AG08396 (cell line): ENCODE measurements around the gene NKAIN4.
"Not testable (repeated sequence)": the region's sequence is repeated elsewhere in the genome, so short reads cannot be mapped to it uniquely, and the experiment has no call there.

ENCODE experiments used
- DNase-seq: peaks from one replicate; pipeline ENCODE4 v3.0.0; 2012; ENCODE audit warnings: low spot score, mixed read lengths

Gene NKAIN4

DNA sequence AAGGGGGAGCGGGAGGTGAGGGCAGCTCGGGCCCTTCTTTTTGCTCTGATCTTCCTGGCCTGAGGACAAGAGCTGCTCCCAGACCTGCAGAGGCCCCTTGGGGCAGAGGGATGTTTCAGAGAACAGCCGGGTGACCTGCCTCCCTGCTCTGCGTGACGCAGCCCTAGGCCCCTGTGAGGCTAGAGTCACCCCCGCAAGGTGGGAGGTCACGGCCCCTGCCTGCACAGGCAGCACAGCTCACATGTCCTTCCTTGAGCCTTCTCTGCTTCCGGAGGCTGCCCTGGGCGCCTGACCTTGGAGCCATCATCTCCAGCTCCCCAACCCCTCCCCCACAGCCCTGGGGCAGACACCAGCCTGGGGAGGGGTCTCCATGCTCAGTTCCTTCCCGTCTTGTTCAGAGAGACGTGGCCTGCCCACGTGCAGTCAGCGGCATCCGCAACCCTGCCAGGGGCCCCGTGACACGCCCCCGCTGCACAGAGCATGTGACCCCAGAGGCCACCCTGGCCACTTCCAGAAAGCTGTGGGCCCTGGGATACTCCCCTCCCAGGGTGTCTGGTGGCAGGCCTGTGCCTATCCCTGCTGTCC lies 18.8 kb downstream of the NKAIN4 start, which contains the start of gene BIRC7:
TSS of gene BIRC7 (plus strand) at position 507 of the 585 bp plus-strand sequence. CDS start 192 bp downstream, outside the sequence.
- no peak for DNase-seq

DNA sequence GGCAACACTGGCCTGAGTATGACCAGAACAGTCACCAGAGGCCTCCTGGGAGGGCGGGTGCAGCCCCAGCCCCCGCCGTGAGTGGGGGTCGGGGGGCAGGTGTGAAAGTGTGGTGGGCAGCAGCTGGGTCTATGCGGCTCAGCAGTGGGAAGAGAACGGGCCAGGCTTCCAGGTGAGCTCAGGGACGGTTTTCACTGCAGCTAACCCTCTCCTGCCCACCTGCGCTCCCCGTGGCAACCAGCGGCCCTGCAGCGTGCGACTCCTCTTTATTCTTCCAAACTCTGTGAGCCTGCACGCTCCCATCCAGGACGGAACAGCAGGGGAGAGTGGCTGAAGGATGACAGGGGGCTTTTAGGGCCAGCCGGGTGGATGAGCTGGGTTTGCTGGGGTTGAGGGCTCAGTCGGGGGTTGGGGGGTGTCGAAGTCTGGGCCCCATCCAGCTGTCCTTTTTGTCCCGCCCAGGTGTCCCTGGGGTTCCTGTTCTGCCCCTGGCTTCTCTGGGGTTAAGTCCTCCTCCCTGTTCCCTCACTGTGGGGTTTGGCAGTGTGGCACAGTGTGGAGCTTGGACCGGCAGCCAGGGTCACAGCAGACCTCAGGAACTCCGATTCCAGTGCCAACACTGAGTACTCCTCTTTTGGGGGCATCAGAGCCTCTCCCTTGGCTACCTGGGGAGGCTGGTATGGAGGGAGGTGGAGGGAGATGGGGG lies 19.4 kb downstream of the NKAIN4 start:
- DNase-seq, result peak; percentile 52

DNA sequence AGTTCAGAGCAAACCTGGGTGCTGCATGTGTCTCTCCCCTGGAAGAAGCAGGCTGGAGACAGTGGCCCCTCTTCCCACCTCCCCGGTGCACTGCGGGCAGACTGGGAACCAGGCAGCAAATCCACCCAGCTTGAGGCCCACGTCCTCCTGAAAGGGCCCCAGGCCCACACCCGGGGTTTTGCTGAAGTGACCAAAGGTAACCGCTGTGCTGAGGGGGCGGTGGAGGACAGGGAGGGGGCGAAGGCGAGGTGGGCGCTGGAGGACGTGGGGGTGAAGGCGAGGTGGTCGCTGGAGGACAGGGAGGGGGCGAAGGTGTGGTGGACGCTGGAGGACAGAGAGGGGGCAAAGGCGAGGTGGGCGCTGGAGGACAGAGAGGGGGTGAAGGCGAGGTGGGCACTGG lies 20.3 kb downstream of the NKAIN4 start:
- no peak for DNase-seq

DNA sequence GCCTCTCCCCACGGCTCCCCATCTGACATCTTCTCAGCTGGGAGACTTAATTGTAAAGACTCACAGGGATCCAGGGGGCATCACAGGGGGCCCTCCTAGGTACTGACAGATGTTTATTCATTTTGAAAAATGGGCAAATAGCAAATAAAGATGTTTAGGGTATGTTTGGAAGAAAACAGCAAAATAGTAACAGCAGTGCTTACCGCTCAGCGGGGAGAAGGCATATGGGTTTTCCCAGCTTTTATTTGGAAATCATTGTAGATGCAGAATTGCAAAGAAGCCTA lies 21.3 kb downstream of the NKAIN4 start:
- no peak for DNase-seq

DNA sequence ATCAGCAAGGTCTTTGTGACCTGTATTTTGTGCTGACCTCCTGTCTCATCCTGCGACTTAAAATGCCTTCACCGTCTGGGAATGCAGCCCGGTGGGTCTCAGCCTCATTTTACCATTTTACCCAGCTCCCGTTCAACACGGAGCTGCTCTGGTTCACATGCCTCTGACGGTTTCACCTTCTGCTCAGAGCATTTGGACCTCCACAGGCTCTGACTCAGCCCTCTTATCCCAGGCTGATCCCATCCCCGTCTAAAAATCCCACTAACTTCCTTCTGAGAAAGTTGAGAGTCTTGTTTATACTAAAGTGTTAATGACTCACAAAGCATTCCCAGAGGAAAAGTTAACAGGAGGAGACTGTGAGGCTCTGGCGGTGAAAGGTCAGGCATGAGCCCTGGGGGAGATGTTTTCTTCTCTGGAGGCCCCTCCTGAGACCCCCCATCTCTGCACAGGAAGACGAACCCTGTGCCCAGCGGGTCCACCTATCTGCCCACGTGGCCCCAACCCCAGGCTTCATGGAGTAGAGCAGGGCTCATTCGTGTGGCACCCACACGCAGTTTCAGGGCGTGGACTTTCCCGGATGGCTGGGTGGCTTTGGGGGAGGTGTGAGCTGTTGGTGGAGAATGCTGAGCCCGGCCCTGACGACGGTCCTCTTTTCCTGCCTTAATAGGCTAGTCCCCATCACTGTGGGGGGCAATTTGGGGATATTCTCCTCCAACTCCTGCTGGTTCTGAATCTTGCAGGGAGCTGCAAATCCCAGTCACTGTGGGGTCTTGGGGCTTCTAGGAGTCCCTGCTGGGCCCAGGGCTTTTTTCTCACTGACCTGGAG lies 21.8 kb downstream of the NKAIN4 start:
- peak; percentile 83 for DNase-seq

DNA sequence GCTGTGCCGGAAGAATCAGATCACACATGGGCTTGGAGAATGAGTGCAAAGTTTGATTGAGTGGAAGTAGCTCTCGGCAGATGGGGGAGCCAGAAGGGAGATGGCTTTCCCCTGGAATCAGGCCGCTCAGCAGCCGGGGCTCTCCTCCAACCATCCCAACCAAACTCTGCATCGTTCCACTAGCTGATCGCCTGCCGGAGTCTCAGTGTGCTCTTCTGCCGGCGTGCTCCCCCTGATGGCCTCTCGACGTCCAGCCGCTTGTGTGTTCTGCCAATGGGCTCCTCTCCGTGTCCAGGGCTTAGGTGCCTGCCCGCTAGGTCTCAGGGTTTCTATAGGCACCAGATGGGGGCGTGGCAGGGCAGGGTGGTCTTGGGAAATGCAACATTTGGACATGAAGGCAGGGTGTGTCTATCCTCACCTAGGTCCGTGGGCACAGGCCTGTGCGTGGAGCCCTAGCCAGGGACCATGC lies 23.4 kb downstream of the NKAIN4 start:
- DNase-seq, result peak; percentile 78

DNA sequence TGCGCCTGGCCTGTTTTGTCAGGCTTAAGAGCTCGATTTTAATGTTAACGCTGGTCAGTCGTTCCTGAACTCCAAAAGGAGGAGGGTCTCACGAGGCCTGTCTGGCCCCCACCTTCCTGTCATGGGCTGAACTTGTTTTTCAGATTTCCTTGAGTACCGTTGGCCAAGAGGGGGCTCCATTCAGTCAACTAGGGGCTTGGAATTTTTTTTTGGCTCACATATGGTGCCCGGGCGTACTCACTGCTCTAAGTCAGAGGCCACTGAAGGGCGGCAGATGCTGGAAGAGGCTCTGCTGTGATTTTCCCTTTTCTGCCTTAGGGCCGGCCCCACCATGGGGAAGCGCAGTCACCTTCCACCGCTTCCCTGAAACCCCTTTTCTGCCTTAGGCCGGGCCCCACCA lies 25.5 kb downstream of the NKAIN4 start:
- DNase-seq, result no peak

DNA sequence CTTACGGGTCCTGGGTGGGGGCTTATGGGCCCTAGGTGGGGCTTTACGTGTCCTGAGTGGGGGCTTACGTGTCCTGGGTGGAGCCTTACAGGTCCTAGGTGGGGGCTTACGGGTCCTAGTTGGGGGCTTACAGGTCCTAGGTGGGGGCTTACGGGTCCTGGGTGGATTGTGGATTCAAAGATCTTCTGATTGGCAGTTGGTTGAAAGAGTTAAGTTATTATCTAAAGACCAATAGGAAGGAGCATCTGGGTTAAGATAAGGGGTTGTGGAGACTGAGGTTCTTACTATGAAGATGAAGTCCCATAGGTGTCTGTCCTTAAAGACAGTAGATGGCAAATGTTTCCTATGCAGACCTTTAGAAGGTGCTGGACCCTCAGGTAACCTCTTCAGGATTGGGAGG lies 27.0 kb downstream of the NKAIN4 start:
- no peak for DNase-seq

DNA sequence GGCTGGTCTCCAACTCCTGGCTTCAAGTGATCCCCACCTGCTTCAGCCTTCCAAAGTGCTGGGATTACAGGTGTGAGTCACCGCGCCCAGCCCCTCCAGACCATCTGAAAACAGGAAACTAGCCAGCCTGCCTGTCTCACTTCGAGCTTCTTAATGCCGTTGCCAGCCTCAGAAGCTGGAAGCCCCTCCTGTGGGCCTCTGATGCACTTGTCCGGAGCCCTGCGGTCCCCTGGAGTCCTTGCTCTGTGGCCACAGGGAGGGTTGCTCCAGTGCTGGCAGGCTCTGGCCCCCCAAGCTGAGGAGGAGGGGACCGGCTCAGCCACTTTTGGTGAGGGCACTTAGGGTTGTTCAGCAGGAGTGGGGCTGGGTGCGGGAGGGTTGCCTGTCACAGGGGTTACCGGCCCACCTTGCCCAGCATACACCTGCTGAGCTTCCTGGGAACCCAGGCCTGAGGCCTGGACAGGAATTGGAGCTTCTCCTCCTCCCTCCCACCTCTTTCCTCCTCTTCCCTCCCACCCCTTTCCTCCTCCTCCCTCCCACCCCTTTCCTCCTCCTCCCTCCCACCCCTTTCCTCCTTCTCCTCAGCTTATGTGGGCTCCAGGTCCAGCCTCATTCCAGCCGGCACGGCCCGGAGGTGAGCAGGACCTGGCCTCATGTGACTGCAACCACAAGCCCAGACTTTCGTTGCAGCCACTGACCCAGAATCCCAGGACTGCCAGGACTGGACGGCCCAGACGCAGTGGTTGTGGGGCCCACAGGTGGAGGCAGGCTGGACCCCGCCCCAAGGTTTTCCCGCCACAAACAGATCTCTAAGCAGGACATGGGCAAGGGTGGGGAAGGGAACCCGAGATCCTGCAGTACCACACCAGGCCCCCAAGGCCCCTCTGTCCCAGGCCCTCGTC lies 28.0 kb downstream of the NKAIN4 start:
- no peak for DNase-seq

DNA sequence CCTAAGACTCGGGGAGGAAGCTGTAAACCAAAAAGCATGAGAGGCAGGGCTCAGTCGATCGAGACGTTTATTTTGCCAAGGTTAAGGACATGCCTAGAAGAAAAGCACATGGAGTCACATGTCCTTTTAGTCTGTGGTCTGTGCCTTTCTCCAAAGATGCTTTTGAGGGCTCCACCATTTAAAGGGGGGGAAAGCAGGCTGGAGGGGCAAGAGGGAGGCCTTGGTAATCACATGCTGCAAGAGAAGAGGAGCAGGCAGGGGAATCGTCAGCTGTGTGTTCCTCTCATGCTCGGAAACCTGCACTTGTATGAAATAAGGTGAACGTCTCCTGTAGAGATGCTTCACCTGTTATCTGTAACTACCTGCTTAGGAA lies 29.2 kb downstream of the NKAIN4 start:
- DNase-seq, result no peak

DNA sequence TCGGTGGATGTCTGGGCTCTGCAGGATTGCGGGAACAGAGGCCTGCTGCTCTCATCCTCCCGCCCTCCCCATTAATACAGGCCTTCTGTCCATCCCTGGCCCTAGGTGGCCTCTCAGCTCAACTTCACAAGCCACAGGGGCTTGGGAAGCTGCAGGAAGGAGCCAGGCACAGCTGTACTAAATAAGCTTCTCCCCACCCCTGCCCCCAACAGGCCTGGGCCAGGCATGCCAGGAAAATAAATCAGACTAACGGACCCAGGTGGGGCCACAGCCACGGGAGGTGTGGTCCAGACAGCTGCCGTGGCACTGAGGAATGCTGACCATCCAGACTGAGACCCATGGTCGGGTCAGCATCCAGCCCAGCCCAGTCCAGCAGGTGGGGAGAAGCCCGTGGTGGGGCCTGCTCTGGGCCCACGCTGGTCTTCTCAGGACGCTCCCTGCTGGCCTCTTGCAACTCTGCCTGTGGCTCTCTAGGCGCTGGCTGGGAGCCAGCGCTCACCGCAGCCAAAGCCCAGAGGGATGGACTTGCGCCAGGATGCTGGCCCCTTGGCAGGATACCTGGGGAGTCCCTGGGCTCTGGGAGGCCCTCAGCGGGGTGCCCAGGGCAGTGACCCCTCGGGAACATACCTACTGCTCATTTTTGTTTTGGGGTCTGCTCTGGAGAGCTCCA lies 29.7 kb downstream of the NKAIN4 start:
- peak; percentile 57 for DNase-seq

DNA sequence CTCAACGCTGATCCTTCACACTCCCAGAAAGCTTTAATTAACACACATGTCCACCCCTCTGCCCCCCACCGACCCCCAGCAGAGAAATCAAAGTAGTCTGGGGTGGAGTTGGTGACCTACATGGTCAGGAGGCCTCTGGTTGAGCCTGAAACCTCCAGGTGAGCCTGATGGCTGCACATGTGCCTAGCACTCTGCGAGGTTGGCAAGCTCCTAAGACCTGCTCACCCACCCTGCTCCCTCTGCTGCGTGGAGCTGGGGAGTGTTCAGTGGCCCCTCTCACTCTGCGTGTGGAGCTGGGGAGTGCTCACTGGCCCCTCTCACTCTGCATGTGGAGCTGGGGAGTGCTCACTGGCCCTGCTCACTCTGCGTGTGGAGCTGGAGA lies 30.4 kb downstream of the NKAIN4 start:
- DNase-seq, result no peak

DNA sequence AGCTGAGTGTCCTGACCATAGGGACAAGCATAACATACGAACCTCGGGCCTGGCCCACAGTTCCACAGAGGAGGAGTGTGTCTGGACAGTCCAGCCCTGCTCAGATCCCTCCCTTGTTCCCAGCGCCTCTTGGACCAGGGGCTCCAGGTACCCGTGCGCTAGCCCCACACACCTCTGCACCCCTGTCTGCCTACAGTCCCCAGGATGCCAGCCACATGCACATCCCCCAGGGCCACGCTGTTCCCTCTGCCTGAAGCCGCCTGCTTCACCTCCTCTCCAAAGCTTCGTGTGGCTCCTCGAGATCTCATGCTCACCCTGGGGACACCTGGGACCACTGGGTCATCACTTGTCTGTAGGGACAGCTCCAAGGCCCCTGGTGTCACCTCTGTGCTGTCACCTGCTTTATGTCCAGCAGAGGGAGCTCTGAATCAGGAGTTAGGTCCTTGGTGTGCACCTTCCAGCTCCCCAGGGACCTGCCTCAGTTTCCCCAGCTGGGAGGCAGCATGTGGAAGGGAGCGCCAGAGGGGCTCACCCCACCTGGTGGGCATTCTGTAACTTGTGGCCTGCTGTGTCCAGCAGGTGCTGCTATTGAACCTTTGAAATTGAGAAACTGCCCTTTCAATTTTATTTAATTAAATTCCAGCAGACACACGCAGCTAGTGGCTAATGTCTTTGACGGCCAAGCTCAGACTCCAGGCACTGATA lies 31.0 kb downstream of the NKAIN4 start:
- peak; percentile 56 for DNase-seq

DNA sequence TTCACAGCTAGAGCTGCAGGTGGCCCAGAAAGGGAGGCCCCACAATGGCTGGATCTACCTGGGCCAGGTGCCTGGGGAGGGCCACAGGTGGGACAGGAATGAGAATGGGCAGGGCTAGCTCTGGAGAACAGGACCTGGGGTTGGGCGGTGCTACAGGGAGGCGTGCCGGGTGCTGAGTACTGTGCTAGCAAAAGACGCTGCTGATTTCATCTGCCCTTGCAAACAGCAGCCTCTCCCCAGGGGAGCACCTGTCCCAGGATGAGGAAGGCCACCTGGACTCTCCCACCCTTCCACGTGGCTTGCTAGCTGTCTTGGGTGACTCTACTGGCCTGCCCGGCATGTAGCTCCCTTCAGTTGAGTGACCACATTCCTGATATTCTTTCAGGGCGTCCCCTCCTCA lies 31.7 kb downstream of the NKAIN4 start:
- DNase-seq, result no peak

DNA sequence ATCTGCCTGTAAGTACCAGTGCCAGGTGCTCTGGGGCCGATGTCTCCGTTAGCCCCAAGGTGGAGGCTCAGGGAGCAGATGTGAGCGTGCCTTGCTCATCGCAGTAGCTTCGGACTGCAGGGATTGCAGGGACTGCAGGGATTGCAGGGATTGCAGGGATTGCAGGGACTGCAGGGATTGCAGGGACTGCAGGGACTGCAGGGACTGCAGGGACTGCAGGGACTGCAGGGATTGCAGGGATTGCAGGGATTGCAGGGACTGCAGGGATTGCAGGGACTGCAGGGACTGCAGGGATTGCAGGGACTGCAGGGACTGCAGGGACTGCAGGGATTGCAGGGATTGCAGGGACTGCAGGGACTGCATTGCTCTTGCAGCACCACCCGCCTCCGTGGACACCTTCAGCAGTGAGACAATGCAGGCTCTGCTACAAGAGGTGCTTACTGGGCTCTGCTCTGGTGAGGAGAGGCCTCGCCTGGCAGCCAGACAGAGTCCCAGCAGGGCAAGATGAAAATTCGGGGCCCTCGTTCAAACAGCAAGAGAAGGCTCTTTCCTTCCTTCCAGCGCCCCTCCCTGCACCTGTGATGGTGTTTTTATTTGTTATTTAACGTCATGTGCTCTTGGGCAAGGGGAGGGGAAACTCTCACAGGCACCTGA lies 32.7 kb downstream of the NKAIN4 start:
- not testable (repeated sequence) for DNase-seq

DNA sequence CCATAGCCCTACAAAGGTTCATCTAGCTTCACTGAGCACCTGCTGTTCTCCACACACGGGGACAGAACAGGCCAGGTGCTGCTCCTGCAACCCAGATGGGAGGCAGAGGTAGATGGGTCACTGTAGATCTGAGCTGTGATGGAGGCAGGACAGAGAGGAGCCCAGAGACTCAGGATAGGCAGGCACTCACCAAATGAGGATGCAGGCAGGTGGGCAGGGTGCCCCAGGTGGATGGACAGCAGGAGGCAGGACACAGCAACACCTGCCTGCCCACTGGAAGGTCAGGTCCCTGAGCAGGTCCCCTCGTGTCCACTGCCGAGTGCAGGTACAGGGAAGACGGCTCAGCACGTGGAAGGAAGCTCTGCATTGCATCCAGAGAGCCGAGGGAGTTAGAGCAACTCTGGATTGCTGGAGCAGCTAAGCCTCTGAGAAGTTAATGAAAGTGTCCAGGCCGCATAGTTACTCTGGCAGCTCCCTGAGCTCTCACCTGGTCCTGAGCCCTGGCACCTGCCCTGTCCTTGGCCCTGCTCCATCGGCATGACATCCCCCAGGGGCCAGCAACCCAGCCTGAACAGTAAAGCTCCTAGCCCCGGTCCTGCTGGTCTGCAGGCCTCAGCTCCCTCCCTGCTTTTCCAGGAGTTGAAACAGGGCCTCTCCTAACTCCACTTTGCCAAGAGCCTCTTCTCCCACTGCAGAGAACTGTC lies 33.4 kb downstream of the NKAIN4 start:
- DNase-seq, result no peak

DNA sequence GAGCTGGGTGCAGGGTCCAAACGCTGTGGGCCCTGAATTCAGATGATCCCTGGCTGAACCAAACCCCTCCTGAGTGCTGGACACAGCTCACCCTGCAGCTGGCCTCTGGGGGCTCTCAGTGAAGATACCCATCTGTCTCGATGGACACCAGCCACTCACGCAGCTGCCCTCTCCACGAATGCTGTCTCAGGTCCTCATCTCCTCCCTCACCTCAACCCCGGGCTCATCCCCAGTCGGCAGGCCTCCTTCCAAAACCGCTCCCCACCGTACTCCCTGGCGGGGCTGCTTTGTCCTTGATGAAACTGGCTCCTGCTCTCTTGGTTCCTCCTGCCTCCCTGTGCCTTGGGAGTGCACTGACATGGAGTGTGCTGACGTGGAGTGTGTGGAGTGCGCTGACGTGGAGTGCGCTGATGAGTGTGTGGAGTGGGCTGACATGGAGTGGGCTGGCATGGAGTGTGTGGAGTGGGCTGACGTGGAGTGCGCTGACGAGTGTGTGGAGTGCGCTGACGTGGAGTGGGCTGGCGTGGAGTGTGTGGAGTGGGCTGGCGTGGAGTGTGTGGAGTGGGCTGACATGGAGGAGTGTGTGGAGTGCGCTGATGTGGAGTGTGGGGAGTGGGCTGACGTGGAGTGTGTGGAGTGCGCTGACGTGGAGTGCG lies 34.3 kb downstream of the NKAIN4 start:
- no peak for DNase-seq

DNA sequence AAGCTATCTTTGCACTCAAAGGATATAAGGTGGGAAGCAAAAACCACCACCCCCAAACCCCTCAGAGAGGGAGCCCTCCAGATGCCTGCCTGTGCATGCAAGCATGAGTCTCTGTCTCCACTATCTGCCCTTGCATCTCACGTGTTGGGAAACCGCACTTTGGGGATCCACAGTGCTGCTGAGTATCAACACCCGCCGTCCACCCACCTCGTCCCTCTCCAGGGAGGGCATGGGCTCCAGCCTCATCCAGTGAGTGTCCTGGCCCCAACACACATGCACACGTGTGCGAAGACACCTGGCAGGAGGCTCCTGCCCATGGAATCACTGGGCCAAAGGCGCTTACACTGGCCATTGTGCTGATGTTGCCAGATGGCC lies 34.8 kb downstream of the NKAIN4 start:
- no peak for DNase-seq

DNA sequence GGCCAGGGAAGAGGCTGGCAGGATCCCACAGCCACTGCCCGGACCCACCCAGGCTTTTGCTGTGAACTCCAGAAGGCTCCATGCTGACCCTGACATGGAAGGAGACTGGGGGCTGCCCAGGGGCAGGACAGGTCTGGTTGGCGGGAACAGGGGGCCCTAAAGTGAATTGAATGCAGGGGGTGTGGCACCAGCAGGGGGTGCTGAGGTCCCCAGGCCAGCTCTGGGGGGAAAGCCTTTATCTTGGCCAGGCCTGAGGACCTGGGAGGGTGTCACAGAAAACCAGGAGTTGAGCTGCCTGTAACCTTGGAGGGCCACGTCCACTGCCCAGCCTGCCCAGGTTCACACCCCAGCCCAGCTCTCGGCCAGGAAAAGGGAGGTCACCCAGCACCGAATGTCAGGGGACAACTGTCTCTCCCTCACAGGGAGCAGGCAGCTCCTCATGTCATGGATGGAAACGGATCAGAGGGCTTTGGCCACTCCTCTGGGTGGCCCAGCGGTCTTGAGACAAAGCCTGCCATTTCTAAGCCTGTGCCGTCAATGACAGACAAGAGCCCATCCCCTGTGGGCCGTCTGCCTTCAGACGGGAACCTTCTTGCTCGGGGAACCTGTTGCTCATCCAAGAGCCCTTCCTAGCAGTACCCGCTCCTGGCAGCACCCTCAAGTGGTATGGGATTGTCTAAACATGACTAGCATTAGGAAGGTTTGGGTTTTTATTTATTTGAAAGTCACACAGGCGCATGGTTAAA lies 35.4 kb downstream of the NKAIN4 start:
- no peak for DNase-seq
